Measurements from ENCODE around the gene MAST4. TPM values are rescaled to one million over a fixed set of nuclear protein-coding genes. Genes with fewer than 3 reads are reported as not detected.

Gene MAST4
- total and polyA plus RNA-seq, 2 of the 13 experiments (the other 11 are each of a cell fraction or from before 2014, with no cell fraction given), result 3.4 to 3.7 TPM

DNA sequence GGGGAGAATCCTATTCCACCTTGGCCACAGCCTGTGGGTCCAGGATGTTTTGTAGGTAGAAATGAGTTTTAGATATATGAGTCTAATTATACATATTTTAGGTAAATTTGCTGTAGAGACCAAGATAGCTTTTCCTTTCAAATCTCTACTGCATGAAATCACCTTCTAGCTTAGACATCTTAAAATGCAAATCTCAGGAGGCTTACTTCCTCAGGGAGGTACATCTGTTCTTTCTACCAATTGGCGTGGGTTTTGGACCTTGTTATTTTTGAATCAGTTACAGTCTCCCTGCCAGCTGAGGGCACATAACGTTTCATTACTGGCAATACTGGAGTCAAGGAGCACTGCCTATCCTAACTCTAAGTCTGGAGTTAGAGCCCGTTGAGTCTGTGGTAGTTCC, 28.7 kb upstream of the MAST4 start (continued):
- no peak for TF ChIP-seq ESRRA (CRISPR knock-in tag; IDR thresholded peaks at IDR 0.05; ENCODE audit: low read depth)
- TF ChIP-seq CHCHD3 (CRISPR knock-in tag; IDR thresholded peaks at IDR 0.05), result no peak
- no peak for TF ChIP-seq JUN (CRISPR knock-in tag; IDR thresholded peaks at IDR 0.05)

DNA sequence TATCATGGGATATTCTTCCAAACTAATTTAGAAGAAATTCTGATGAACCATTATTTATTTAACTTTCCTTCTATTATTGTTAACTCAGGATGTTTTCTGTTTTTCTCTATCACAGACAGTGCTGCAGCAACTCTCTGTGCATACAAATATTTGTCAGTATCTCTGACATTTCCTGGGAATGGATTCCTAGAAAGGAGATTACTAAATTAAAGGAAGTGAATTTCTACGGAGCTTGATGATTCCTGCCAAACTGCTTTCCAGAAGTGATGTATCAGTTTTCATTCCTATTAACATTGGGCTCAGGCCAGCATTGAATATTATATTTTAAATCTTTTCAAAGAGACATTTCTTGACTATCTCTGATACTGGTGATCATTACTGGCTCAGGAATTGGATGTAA, 26.0 kb upstream of the MAST4 start:
- ATAC-seq (no peak), DNase-seq (ENCODE audit: low spot score) (no peak), FAIRE-seq (no peak)
- no peak overlapping the region for H2AFZ ChIP-seq (ENCODE audit: low read length)
- TF ChIP-seq ATRX (CRISPR knock-in tag; IDR thresholded peaks at IDR 0.05; ENCODE audit: borderline replicate concordance), result no peak
- no peak for TF ChIP-seq ZNF317 (CRISPR knock-in tag; IDR thresholded peaks at IDR 0.05)
- TF ChIP-seq ZNF788 (CRISPR knock-in tag; IDR thresholded peaks at IDR 0.05; ENCODE audit: borderline replicate concordance), result no peak
- TF ChIP-seq NBN (conservative IDR thresholded peaks at IDR 0.05), result no peak
- intact Hi-C loops (cut with micrococcal nuclease; ENCODE audit: unreplicated experiment) (no loop called here), in situ Hi-C loops (cut with HindIII; ENCODE audit: extremely low pct_ligation_motif_present, low pct_unique_long_range_greater_than_20kb) (no loop called here)
- H3K9ac ChIP-seq (ENCODE audit: insufficient read depth, low read depth, low read length), result no peak overlapping the region
- H3K4me1 ChIP-seq (ENCODE audit: insufficient read depth, low read length), result no peaks in the 10 kb centered on the region
- no peaks in the 10 kb centered on the region for H3K36me3 ChIP-seq (replicated peaks in 1 of 2; ENCODE audit: control insufficient read depth in 1 of 2, insufficient read depth in 2 of 2, low read length in 2 of 2)
- H3K9me3 ChIP-seq (ENCODE audit: low read length), result no peaks in the 10 kb centered on the region
- ChIA-PET POLR2A (no interaction called here), CTCF (ENCODE audit: low intra/inter-chr PET ratio, low total read pairs) (no interaction called here)
- BruUV-seq (replicated peaks), result no TSS peak
- H4K20me1 ChIP-seq (ENCODE audit: insufficient read depth, low read length), result no peaks in the 10 kb centered on the region; the same call in 1 of the 2 replicates
- no peak overlapping the region for H3K4me3 ChIP-seq (replicated peaks in 1 of 3; ENCODE audit: insufficient read depth in 1 of 3, low read depth in 2 of 3, low read length in 3 of 3)
- H3K79me2 ChIP-seq (ENCODE audit: insufficient read depth, low read length), result no peaks in the 10 kb centered on the region
- no peaks in the 10 kb centered on the region; a peak in 1 of 5 replicates for H3K27me3 ChIP-seq (ENCODE audit: control insufficient read depth in 1 of 2, insufficient read depth in 2 of 2, low read length in 2 of 2)
- no peak overlapping the region for H3K4me2 ChIP-seq (ENCODE audit: low read depth, low read length)
- WGBS (ENCODE audit: low lambda C conversion rate), result 16% methylated on average over 1 of the region's 1 CpG
- H3K27ac ChIP-seq (ENCODE audit: extremely low read length, insufficient read depth, low read length), result no peak overlapping the region

DNA sequence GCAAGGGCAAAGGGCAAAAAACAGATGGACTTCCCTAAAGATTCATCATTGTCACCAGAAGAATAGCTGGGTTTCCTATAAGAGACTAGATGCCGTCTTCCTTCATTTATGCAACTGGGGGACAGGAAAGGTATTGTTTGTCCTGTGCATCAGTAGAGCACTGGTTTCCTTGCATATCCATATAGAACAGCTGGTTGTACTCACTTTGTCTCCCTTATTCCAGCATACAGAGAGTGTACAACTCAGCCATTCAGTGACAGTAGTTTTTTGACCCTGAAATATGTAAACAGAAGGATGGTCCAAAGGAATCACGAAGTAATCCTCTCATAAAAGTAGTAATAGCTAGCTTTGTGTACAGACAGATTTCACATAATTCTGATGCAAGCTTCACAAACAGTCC, 22.5 kb upstream of the MAST4 start:
- Histone ChIP-seq H3K4me3 (replicated peaks in 1 of 3; ENCODE audit: insufficient read depth in 1 of 3, low read depth in 2 of 3, low read length in 3 of 3) (no peak overlapping the region), H3K4me1 (ENCODE audit: insufficient read depth, low read length) (no peaks in the 10 kb centered on the region), H3K27me3 (ENCODE audit: control insufficient read depth in 1 of 2, insufficient read depth in 2 of 2, low read length in 2 of 2) (no peaks in the 10 kb centered on the region; a peak in 1 of 5 replicates), H3K9ac (ENCODE audit: insufficient read depth, low read depth, low read length) (no peak overlapping the region), H3K4me2 (ENCODE audit: low read depth, low read length) (no peak overlapping the region), H4K20me1 (ENCODE audit: insufficient read depth, low read length) (no peaks in the 10 kb centered on the region; the same call in 1 of the 2 replicates), H3K36me3 (replicated peaks in 1 of 2; ENCODE audit: control insufficient read depth in 1 of 2, insufficient read depth in 2 of 2, low read length in 2 of 2) (no peaks in the 10 kb centered on the region), H3K79me2 (ENCODE audit: insufficient read depth, low read length) (no peaks in the 10 kb centered on the region), H3K27ac (ENCODE audit: extremely low read length, insufficient read depth, low read length) (no peak overlapping the region), H2AFZ (ENCODE audit: low read length) (no peak overlapping the region), H3K9me3 (ENCODE audit: low read length) (no peaks in the 10 kb centered on the region)
- intact Hi-C loops (cut with micrococcal nuclease; ENCODE audit: unreplicated experiment) (no loop called here), in situ Hi-C loops (cut with HindIII; ENCODE audit: extremely low pct_ligation_motif_present, low pct_unique_long_range_greater_than_20kb) (no loop called here)
- BruUV-seq (replicated peaks), result no TSS peak
- no peak for FAIRE-seq
- TF ChIP-seq ZNF792 (CRISPR knock-in tag; IDR thresholded peaks at IDR 0.05) (no peak), CBFB (CRISPR knock-in tag; IDR thresholded peaks at IDR 0.05) (no peak), NR2F2 (IDR thresholded peaks at IDR 0.05; ENCODE audit: borderline replicate concordance, low read depth) (no peak), IRX3 (CRISPR knock-in tag; IDR thresholded peaks at IDR 0.05; ENCODE audit: borderline replicate concordance, low read depth) (no peak), TBX3 (IDR thresholded peaks at IDR 0.05; ENCODE audit: borderline replicate concordance) (no peak), GABPB1 (CRISPR knock-in tag; IDR thresholded peaks at IDR 0.05) (no peak), FLYWCH1 (CRISPR knock-in tag; IDR thresholded peaks at IDR 0.05) (no peak)
- DNase-seq (ENCODE audit: low spot score), result no peak
- 23% methylated on average over 2 of the region's 2 CpGs for WGBS (ENCODE audit: low lambda C conversion rate)
- CTCF ChIA-PET (ENCODE audit: low intra/inter-chr PET ratio, low total read pairs), result no interaction called here
- POLR2A ChIA-PET, result no interaction called here
- ATAC-seq, result no peak

All from HepG2 (cell line).